RWPE2 (cell line): Measurements from ENCODE around the gene PTGES.

ENCODE experiments used
- ATAC-seq: fragments of 200-7000 bp; cut with Tn5 transposase; 3 replicates; pipeline ENCODE4 v1.9.1; 2021; ENCODE audit warnings: low read depth
- DNase-seq: peaks from one replicate; pipeline ENCODE4 v3.0.0-alpha.2; 2020; ENCODE audit warnings: low spot score
- H3K27ac ChIP-seq: fragments of 450-650 bp; 2 replicates; pipeline ENCODE4 v1.5.1; 2017; ENCODE audit warnings: mild to moderate bottlenecking; ENCODE audit not compliant: poor library complexity, severe bottlenecking
- H3K27me3 ChIP-seq: fragments of 250-450 bp; sonication (Bioruptor Pico); 2 replicates; pipeline ENCODE4 v1.5.1; 2021; ENCODE audit warnings: mild to moderate bottlenecking, moderate library complexity; ENCODE audit not compliant: insufficient read depth, poor library complexity, severe bottlenecking
- H3K36me3 ChIP-seq: fragments of 250-450 bp; sonication (Bioruptor Pico); 2 replicates; pipeline ENCODE4 v1.5.1; 2020; ENCODE audit warnings: low read depth, mild to moderate bottlenecking, moderate library complexity
- H3K4me1 ChIP-seq: fragments of 250-450 bp; sonication (Bioruptor Pico); 2 replicates; pipeline ENCODE4 v1.5.1; 2021; ENCODE audit warnings: mild to moderate bottlenecking, moderate library complexity; ENCODE audit not compliant: insufficient read depth, poor library complexity, severe bottlenecking
- H3K4me3 ChIP-seq: fragments of 250-450 bp; sonication (Bioruptor Pico); 2 replicates; pipeline ENCODE4 v1.5.1; 2021; ENCODE audit warnings: mild to moderate bottlenecking, moderate library complexity; ENCODE audit not compliant: severe bottlenecking
- H3K9me3 ChIP-seq: fragments of 250-450 bp; sonication (Bioruptor Pico); 2 replicates; pipeline ENCODE4 v1.5.1; 2021; ENCODE audit warnings: mild to moderate bottlenecking, moderate library complexity; ENCODE audit not compliant: severe bottlenecking
- TF ChIP-seq, protein P1 (sequence below): fragments of 450-650 bp; IDR thresholded peaks from one replicate; pipeline ENCODE4 v1.5.1; 2017; ENCODE audit warnings: mild to moderate bottlenecking, moderate library complexity; ENCODE audit not compliant: poor library complexity, severe bottlenecking

Gene PTGES

GRCh38 chr9:129732100-129732499 lies 20.7 kb downstream of the PTGES start:
- H3K27ac ChIP-seq = no peak overlapping the region
- no peak for ATAC-seq
- H3K4me1 ChIP-seq = no peaks in the 10 kb centered on the region
- H3K36me3 ChIP-seq = no peaks in the 10 kb centered on the region
- H3K9me3 ChIP-seq = no peaks in the 10 kb centered on the region
- H3K4me3 ChIP-seq = no peak overlapping the region
- no peaks in the 10 kb centered on the region for H3K27me3 ChIP-seq
- TF ChIP-seq, protein P1, sequence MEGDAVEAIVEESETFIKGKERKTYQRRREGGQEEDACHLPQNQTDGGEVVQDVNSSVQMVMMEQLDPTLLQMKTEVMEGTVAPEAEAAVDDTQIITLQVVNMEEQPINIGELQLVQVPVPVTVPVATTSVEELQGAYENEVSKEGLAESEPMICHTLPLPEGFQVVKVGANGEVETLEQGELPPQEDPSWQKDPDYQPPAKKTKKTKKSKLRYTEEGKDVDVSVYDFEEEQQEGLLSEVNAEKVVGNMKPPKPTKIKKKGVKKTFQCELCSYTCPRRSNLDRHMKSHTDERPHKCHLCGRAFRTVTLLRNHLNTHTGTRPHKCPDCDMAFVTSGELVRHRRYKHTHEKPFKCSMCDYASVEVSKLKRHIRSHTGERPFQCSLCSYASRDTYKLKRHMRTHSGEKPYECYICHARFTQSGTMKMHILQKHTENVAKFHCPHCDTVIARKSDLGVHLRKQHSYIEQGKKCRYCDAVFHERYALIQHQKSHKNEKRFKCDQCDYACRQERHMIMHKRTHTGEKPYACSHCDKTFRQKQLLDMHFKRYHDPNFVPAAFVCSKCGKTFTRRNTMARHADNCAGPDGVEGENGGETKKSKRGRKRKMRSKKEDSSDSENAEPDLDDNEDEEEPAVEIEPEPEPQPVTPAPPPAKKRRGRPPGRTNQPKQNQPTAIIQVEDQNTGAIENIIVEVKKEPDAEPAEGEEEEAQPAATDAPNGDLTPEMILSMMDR = no peak
- DNase-seq = no peak

- Histone ChIP-seq H3K4me1 (no peaks in the 10 kb centered on the region), H3K36me3 (no peaks in the 10 kb centered on the region), H3K9me3 (no peaks in the 10 kb centered on the region), H3K27ac (no peak overlapping the region), H3K4me3 (no peak overlapping the region), H3K27me3 (no peaks in the 10 kb centered on the region)
- ATAC-seq (no peak), DNase-seq (no peak)
- TF ChIP-seq, protein P1 = no peak
Measured at GRCh38 chr9:129731477-129732085, 21.3 kb downstream of the PTGES start.

GRCh38 chr9:129728744-129729143 lies 24.1 kb downstream of the PTGES start:
- H3K36me3 ChIP-seq = no peaks in the 10 kb centered on the region
- H3K4me1 ChIP-seq = no peaks in the 10 kb centered on the region
- TF ChIP-seq, protein P1 = no peak
- no peaks in the 10 kb centered on the region for H3K27me3 ChIP-seq
- no peak overlapping the region for H3K27ac ChIP-seq
- no peak for DNase-seq
- no peak for ATAC-seq
- no peaks in the 10 kb centered on the region for H3K9me3 ChIP-seq
- no peak overlapping the region for H3K4me3 ChIP-seq

DNA sequence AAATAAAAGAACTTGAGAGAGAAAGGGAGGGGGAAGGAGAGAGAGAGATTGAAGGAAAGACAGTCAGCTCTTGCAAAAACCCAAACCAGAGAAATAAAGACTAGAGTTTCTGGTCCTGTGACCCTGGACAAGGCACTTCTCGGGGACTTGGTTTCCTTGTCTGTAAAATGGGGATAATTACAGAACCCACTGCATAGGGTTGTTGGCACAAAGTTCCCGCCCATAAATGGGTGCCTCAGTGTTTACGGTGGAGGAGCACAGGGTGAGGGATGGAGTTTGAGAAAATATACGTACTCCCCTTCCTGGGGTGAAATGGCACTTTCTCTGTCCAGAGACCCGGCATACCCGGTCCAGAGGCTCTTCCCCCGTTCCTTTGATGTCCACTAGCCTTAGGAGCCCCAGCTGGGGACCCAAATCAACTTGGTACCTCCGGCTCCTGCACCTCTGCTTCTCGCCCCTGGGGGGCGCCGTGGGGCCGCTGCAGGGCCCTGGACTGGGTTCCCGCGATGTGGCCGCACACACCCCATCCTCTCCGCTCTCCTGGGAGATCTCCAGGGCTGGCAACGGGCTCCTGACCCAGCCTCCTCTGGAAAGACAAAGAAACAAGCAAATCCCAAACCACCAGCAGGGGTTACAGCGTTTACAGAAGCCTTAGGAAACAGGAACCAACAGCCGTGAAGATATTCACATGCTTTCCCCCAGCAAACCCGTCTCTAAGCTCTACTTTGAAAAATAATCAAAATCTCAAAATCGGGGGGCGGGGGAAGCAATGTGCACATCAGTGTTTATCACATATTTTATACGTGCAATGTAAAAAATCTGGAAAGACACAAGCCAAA lies 26.3 kb downstream of the PTGES start:
- DNase-seq = no peak
- TF ChIP-seq, protein P1 = peak; percentile 84
- Histone ChIP-seq H3K36me3 (no peaks in the 10 kb centered on the region), H3K4me3 (no peak overlapping the region), H3K27me3 (no peaks in the 10 kb centered on the region), H3K9me3 (no peaks in the 10 kb centered on the region), H3K27ac (no peak overlapping the region), H3K4me1 (no peaks in the 10 kb centered on the region)
- peak; percentile 70 for ATAC-seq

DNA sequence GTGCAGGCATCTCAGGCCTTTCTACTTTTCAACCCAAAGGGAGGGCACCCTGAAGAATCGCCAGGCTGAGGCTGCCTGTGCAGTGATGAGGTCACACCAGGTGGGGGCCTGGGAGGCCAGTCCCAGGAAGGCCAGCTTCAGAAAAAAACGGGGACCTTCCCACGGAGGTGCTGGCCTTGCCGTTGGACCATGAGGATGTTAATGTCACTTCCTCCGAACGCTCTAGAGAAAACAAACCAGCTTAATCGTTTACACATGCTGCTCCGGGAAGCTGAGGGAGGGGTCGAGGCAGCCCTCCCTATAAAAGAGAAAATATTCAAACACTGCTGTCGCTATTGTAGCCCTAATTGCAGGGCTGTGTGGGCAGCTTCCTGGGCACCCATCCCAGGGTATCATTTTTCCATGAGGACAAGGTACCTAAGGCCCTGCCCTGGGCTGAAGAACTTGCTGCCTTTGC lies 27.0 kb downstream of the PTGES start:
- Histone ChIP-seq H3K4me1 (no peaks in the 10 kb centered on the region), H3K4me3 (no peak overlapping the region), H3K36me3 (no peaks in the 10 kb centered on the region), H3K27ac (no peak overlapping the region), H3K9me3 (no peaks in the 10 kb centered on the region), H3K27me3 (no peaks in the 10 kb centered on the region)
- TF ChIP-seq, protein P1 = no peak
- ATAC-seq (no peak), DNase-seq (no peak)
